Measurements from ENCODE around the gene MTHFD1L.

The MTHFD1L gene

GRCh38 chr6:150863213-150863928, 2.1 kb upstream of the MTHFD1L start:
- DNase-seq, result no peak
- intact Hi-C loops (cut with DNase I), result no loop called here

- intact Hi-C loops (cut with DNase I), result no loop called here
Observed at GRCh38 chr6:150865043-150865405, 478 bp upstream of the MTHFD1L start.

GRCh38 chr6:150866147-150866990, 867 bp downstream of the MTHFD1L start:
- peak; percentile 51 to 97 (median 82) for DNase-seq
- intact Hi-C loops (cut with DNase I), result no loop called here

More at GRCh38 chr6:150865043-150865405, 478 bp upstream of the MTHFD1L start:
- DNase-seq, result no peak

- no peak for DNase-seq
- intact Hi-C loops (cut with DNase I), result no loop called here
Observed at GRCh38 chr6:150866991-150867501, 1.5 kb downstream of the MTHFD1L start.

- intact Hi-C loops (cut with DNase I), result no loop called here
- DNase-seq, result no peak
Observed at GRCh38 chr6:150868759-150869158, 3.3 kb downstream of the MTHFD1L start.

DNA sequence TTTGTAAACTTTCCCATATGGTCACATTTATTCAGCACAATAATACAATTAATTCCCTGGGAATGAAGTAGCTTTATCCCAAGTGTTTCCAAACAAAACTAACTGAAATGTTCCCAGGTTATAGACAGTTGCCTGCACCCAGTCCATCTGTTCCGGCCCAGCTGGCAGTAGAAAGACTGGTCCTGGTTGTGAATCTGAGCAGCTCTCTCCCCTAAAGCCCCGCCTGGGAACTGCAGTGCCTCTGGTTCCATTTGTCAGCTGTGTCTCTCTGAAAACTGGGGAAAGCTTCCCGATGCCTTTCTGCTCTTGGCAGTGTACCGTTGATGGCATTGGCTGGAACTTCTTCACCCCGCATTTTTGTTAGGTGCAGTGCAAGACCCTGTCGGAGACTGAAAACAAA, 8.7 kb downstream of the MTHFD1L start:
- DNase-seq, result peak in 2 of 10 donors; percentile 4 to 83
- intact Hi-C loops (cut with DNase I), result no loop called here

- intact Hi-C loops (cut with DNase I), result no loop called here
- no peak for DNase-seq
Observed at GRCh38 chr6:150875841-150876240, 10.3 kb downstream of the MTHFD1L start.

GRCh38 chr6:150876598-150876997, 11.1 kb downstream of the MTHFD1L start:
- intact Hi-C loops (cut with DNase I), result no loop called here
- peak in 9 of 10 donors; percentile 16 to 90 (median 48) for DNase-seq

DNA sequence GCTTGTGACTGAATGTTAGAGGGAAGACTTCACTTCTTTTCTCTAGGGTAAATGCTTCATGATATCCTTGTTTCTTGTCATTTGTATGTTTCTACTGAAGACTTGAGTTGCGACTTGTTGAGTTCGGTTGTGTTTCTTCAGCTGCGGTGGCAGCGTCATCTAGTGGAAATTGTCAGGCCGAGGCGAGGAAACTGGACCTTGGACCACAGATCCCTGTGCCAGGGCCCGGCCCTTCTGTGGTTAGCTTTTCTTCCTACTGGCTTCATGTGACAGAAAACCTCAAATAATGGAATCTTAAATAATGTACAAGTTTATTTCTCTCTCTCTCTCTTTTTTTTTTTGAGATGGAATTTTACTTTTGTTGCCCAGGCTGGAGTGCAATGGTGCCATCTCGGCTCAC, 12.4 kb downstream of the MTHFD1L start:
- intact Hi-C loops (cut with DNase I), result no loop called here

DNA sequence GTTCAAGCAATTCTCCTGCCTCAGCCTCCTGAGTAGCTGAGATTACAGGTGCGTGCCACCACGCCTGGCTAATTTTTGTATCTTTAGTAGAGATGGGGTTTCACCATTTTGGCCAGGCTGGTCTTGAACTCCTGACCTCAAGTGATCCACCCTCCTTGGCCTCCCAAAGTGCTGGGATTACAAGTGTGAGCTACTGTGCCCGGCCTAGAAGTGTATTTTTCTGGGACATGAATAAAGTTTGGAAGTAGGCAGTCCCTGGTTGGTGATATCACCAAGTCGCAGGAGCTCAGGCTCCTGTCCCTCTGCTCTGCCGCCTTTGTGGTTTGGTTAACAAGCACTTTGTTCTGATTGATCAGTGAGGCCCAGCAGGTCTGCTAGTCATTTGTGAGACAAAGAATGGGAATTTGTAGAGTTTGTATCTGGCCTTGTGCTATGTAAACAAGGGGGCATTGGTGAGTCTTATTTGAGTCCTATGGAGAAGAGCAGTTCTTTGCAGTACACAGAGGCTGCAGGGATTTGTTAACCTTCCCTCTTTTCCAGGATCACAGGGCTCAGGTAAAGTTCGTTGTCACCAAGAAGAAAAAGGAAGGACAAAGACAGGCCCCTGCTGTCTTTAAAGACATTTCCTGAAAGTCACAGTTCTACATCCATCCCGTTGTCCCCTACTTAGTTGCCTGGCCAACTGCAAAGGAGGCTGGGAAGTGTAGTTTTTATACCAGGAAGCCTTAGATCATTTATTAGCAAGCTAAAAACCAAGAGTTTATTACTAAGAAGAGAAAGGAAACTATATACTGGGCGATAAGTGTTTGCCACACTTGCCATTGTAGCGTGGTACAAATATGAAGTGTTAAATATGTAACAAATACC, 13.1 kb downstream of the MTHFD1L start:
- intact Hi-C loops (cut with DNase I), result no loop called here
- no peak for DNase-seq

More for the DNA sequence above, 12.4 kb downstream of the MTHFD1L start:
- DNase-seq, result no peak

DNA sequence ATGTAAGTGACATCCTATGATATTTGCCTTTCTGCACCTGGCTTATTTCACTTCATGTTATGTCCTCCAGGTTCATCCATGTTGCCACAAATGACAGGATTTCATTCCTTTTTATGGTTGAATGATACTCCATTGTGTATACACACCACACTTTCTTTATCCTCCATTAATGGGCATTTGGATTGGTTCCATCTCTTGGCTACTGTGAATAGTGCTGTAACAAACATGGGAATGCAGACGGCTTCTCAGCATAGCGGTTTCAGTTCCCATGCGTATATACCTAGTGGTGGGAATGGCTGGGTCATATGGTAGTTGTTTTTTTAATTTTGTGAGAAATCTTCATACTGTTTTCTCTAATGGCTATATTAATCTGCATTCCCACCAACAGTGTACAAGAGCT, 14.8 kb downstream of the MTHFD1L start:
- DNase-seq, result no peak
- intact Hi-C loops (cut with DNase I), result no loop called here

GRCh38 chr6:150881911-150882481, 16.5 kb downstream of the MTHFD1L start:
- intact Hi-C loops (cut with DNase I), result no loop called here
- DNase-seq, result no peak

GRCh38 chr6:150883521-150883920, 18.0 kb downstream of the MTHFD1L start:
- DNase-seq, result no peak
- intact Hi-C loops (cut with DNase I), result no loop called here

DNA sequence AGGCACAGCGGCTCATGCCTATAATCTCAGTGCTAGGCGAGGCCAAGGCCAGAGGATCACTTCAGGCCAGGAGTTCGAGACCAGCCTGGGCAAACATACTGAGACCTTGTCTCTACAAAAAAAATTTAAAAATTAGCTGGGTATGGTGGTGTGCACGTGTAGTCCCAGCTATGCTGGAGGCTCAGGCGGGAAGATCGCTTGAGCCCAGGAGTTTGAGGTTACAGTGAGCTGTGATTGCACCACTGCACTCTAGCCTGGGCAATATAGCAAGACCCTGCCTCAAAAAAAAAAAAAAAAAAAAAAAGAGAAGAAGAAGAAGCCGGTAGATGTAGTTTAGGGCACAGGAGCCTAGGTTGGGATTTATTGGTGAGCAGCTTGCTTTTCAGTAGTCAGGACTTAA, 20.7 kb downstream of the MTHFD1L start:
- no peak for DNase-seq
- intact Hi-C loops (cut with DNase I), result no loop called here

DNA sequence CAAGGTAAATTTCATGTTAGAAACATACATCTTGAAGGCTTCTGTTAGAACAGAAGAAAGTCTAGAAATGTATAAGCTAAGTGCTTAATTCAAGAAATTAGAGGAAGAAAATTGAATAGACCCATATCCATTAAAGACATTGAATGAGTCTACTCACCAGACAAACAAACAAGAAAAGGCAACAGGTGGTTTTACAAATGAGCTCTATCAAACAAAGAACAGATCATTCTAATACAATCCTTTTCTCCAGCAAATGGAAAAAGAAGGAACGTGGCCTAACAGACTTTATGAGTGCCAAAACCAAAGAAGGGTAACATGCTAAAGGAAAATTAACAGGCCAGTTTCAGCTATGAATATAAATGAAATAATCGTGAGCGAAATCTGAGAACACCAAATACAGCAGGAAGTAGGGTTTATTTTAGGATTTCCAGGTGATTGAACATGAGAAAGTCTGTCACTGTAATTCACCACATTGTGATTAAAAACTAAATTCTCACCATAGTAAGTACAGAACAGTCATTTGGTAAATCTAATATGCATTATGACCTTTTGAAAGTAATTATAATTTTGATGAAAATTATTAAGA, 22.6 kb downstream of the MTHFD1L start:
- intact Hi-C loops (cut with DNase I), result no loop called here

DNA sequence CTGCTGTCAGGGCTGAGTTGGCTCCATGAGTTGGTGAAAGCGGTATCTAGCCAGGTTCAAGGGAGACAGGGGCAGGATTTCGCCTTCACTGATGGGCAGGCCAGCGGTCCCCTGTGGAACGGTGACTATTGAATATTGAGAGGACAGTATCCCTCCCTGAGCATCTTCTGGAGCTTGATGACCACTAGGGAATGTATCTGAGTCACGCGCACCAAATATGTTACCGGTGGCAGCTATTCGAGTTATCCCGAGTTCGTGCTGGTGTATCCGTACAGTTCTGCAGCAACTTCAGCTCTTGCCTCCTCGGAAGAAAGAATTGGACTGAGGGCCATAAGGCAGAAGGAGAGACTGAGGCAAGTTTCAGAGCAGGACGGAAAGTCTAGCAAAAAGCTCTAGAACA, 24.8 kb downstream of the MTHFD1L start:
- no peak for DNase-seq
- intact Hi-C loops (cut with DNase I), result no loop called here

More for the DNA sequence above, 22.6 kb downstream of the MTHFD1L start:
- no peak for DNase-seq

DNA sequence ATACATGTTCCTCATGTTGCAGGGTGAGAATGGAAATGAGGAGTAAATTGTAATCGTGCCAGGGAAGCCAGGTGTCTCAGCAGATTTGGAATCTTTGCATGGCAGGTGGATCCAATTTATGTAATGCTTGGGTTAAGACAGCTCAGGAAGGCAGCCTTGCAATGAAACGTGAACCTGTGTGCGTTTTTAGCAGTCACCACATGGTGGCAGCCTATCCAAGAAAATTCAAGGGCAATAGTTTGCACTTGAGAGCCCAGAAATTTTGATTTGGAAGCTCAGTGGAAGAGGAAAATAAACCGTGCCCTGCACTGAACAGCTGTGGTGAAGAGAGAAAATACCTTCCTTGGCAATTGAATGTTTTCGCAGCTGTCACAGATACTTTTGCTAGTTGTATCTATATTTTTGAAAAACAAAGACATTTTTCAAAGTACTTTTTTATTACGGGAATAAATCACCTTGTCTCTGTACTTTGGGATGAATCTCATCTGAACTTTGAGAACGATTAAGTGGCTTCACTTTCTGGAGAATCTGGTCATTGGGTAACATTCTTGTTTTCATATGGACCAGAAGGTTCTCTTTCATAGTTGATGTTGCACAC, 26.5 kb downstream of the MTHFD1L start:
- intact Hi-C loops (cut with DNase I), result loop anchor here (2.0 kb wide), 2 partner anchors 433 to 443 kb away; no protein-coding TSS in a partner anchor
- DNase-seq, result peak in 9 of 10 donors; percentile 43 to 95 (median 72)

GRCh38 chr6:150894191-150894744, 28.8 kb downstream of the MTHFD1L start:
- intact Hi-C loops (cut with DNase I), result no loop called here

DNA sequence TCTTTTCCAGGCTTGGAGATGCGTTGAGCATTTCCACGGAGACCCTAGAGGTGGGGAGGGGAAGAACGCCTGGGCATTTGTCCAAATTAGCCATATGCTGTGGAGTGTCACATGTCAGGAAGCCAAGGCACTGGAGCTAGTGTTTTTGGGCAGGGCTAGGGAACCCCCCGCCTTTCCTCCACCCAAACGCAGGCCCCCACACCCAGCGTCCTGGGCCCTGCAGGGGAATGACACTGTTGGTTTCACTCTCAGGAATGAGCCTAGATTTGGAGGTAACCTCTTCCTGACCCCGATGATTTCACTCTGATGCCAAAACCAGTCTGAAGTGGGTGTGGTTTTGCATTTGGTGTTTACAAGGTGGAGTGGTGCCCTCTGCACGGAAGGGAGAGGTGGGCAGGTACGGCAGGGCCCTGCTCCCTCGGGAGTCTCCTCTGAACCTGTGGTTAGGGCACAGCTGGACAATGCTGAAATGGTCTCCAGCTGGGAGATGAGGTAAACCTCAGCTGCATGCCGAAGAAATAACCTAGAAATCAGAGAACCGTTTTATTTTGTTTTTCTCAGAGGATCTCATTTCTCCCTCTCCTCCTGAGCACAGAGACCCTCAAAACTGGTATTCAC, 29.5 kb downstream of the MTHFD1L start:
- DNase-seq, result no peak

More at GRCh38 chr6:150894191-150894744, 28.8 kb downstream of the MTHFD1L start:
- DNase-seq, result no peak

More for the DNA sequence above, 29.5 kb downstream of the MTHFD1L start:
- intact Hi-C loops (cut with DNase I), result no loop called here

Measured in posterior cingulate gyrus (tissue), 11 donors.